ENCODE results near the gene APIP.
"Not testable (repeated sequence)": the region's sequence is repeated elsewhere in the genome, so short reads cannot be mapped to it uniquely, and the experiment has no call there.

The APIP gene

GRCh38 chr11:34913556-34913955 is 2.6 kb downstream of the APIP start:
- not testable (repeated sequence) for H3K14ac ChIP-seq (ENCODE audit: low read length); H4K91ac ChIP-seq (ENCODE audit: low read depth, low read length); H3K36me3 ChIP-seq (ENCODE audit: control insufficient read depth in 1 of 2, insufficient read depth in 2 of 2, low read length in 2 of 2); H3K9me3 ChIP-seq (ENCODE audit: insufficient read depth, low read depth, low read length); H3K4ac ChIP-seq (ENCODE audit: low read depth, low read length); DNase-seq; H3K9ac ChIP-seq (ENCODE audit: low read length); H3K27me3 ChIP-seq (ENCODE audit: insufficient read depth, low read length); H3K23ac ChIP-seq (ENCODE audit: low read length); H2BK5ac ChIP-seq (ENCODE audit: low read depth, low read length, poor library complexity); H3K4me3 ChIP-seq (ENCODE audit: low read depth, low read length); H3K18ac ChIP-seq (ENCODE audit: low read length); H4K8ac ChIP-seq (ENCODE audit: low read depth, low read length); H2BK12ac ChIP-seq (ENCODE audit: low read length); H3K4me2 ChIP-seq (ENCODE audit: low read length); H4K12ac ChIP-seq (ENCODE audit: low read depth, low read length); H2BK120ac ChIP-seq (ENCODE audit: insufficient read depth, low read length, poor library complexity); H2AFZ ChIP-seq (ENCODE audit: insufficient read depth, low read length, poor library complexity); H3K4me1 ChIP-seq (ENCODE audit: control insufficient read depth in 1 of 2, insufficient read depth in 2 of 2, low read length in 2 of 2); H2AK5ac ChIP-seq (ENCODE audit: low read length); H3K79me2 ChIP-seq (ENCODE audit: control insufficient read depth, insufficient read depth, low read length, poor library complexity); H3K27ac ChIP-seq (ENCODE audit: low read depth, low read length)
- peaks cover 12% of the 10 kb centered on the region for H3K79me1 ChIP-seq (ENCODE audit: low read length)
- WGBS (ENCODE audit: extremely low coverage, insufficient coverage, insufficient read length) = no CpG with 5 or more reads among the region's 10 CpGs

GRCh38 chr11:34911676-34912075 is 4.5 kb downstream of the APIP start:
- no peak overlapping the region for H2BK120ac ChIP-seq (ENCODE audit: insufficient read depth, low read length, poor library complexity)
- peaks cover 0 to 3% of the 10 kb centered on the region in 2 experiments for H3K36me3 ChIP-seq (ENCODE audit: control insufficient read depth in 1 of 2, insufficient read depth in 2 of 2, low read length in 2 of 2)
- no peak overlapping the region for H3K14ac ChIP-seq (ENCODE audit: low read length)

GRCh38 chr11:34910817-34911216 is 5.4 kb downstream of the APIP start:
- DNase-seq = no peak
- no peak overlapping the region for H3K9ac ChIP-seq (ENCODE audit: low read length)
- no peak overlapping the region for H3K23ac ChIP-seq (ENCODE audit: low read length)
- no peak overlapping the region for H4K8ac ChIP-seq (ENCODE audit: low read depth, low read length)
- H3K36me3 ChIP-seq (ENCODE audit: control insufficient read depth in 1 of 2, insufficient read depth in 2 of 2, low read length in 2 of 2) = peaks cover 0 to 3% of the 10 kb centered on the region in 2 experiments
- H3K18ac ChIP-seq (ENCODE audit: low read length) = no peak overlapping the region
- no peak overlapping the region for H4K91ac ChIP-seq (ENCODE audit: low read depth, low read length)
- peaks cover 0 to 2% of the 10 kb centered on the region in 2 experiments for H3K4me1 ChIP-seq (ENCODE audit: control insufficient read depth in 1 of 2, insufficient read depth in 2 of 2, low read length in 2 of 2)
- no CpG with 5 or more reads among the region's 1 CpG for WGBS (ENCODE audit: extremely low coverage, insufficient coverage, insufficient read length)
- no peak overlapping the region for H2BK12ac ChIP-seq (ENCODE audit: low read length)
- H3K4me3 ChIP-seq (ENCODE audit: low read depth, low read length) = no peak overlapping the region
- H3K4ac ChIP-seq (ENCODE audit: low read depth, low read length) = no peak overlapping the region
- no peak overlapping the region for H2BK120ac ChIP-seq (ENCODE audit: insufficient read depth, low read length, poor library complexity)
- no peak overlapping the region for H2AK5ac ChIP-seq (ENCODE audit: low read length)
- H3K79me1 ChIP-seq (ENCODE audit: low read length) = peaks cover 4% of the 10 kb centered on the region
- no peak overlapping the region for H3K14ac ChIP-seq (ENCODE audit: low read length)
- H3K9me3 ChIP-seq (ENCODE audit: insufficient read depth, low read depth, low read length) = no peaks in the 10 kb centered on the region
- H3K27me3 ChIP-seq (ENCODE audit: insufficient read depth, low read length) = no peaks in the 10 kb centered on the region
- H3K79me2 ChIP-seq (ENCODE audit: control insufficient read depth, insufficient read depth, low read length, poor library complexity) = peaks cover 3% of the 10 kb centered on the region
- H2BK5ac ChIP-seq (ENCODE audit: low read depth, low read length, poor library complexity) = no peak overlapping the region
- no peak overlapping the region for H2AFZ ChIP-seq (ENCODE audit: insufficient read depth, low read length, poor library complexity)
- H3K27ac ChIP-seq (ENCODE audit: low read depth, low read length) = no peak overlapping the region
- H3K4me2 ChIP-seq (ENCODE audit: low read length) = no peak overlapping the region
- no peak overlapping the region for H4K12ac ChIP-seq (ENCODE audit: low read depth, low read length)

More at GRCh38 chr11:34911676-34912075, 4.5 kb downstream of the APIP start:
- no peak overlapping the region for H3K4ac ChIP-seq (ENCODE audit: low read depth, low read length)
- H3K27ac ChIP-seq (ENCODE audit: low read depth, low read length) = no peak overlapping the region
- no CpG with 5 or more reads among the region's 2 CpGs for WGBS (ENCODE audit: extremely low coverage, insufficient coverage, insufficient read length)
- no peaks in the 10 kb centered on the region for H3K9me3 ChIP-seq (ENCODE audit: insufficient read depth, low read depth, low read length)
- no peak overlapping the region for H3K4me2 ChIP-seq (ENCODE audit: low read length)
- no peak overlapping the region for H4K12ac ChIP-seq (ENCODE audit: low read depth, low read length)
- peaks cover 10% of the 10 kb centered on the region for H3K79me1 ChIP-seq (ENCODE audit: low read length)
- DNase-seq = no peak
- peaks cover 0 to 2% of the 10 kb centered on the region in 2 experiments for H3K4me1 ChIP-seq (ENCODE audit: control insufficient read depth in 1 of 2, insufficient read depth in 2 of 2, low read length in 2 of 2)
- H4K91ac ChIP-seq (ENCODE audit: low read depth, low read length) = no peak overlapping the region
- no peak overlapping the region for H3K4me3 ChIP-seq (ENCODE audit: low read depth, low read length)
- no peaks in the 10 kb centered on the region for H3K27me3 ChIP-seq (ENCODE audit: insufficient read depth, low read length)
- no peak overlapping the region for H2AFZ ChIP-seq (ENCODE audit: insufficient read depth, low read length, poor library complexity)
- H2BK12ac ChIP-seq (ENCODE audit: low read length) = no peak overlapping the region
- no peak overlapping the region for H3K9ac ChIP-seq (ENCODE audit: low read length)
- H2BK5ac ChIP-seq (ENCODE audit: low read depth, low read length, poor library complexity) = no peak overlapping the region
- H3K23ac ChIP-seq (ENCODE audit: low read length) = no peak overlapping the region
- H4K8ac ChIP-seq (ENCODE audit: low read depth, low read length) = no peak overlapping the region
- peaks cover 5% of the 10 kb centered on the region for H3K79me2 ChIP-seq (ENCODE audit: control insufficient read depth, insufficient read depth, low read length, poor library complexity)
- no peak overlapping the region for H2AK5ac ChIP-seq (ENCODE audit: low read length)
- H3K18ac ChIP-seq (ENCODE audit: low read length) = no peak overlapping the region

- Histone ChIP-seq H3K79me2 (ENCODE audit: control insufficient read depth, insufficient read depth, low read length, poor library complexity) (no peaks in the 10 kb centered on the region), H4K12ac (ENCODE audit: low read depth, low read length) (no peak overlapping the region), H3K4me3 (ENCODE audit: low read depth, low read length) (no peak overlapping the region), H4K8ac (ENCODE audit: low read depth, low read length) (no peak overlapping the region), H2BK5ac (ENCODE audit: low read depth, low read length, poor library complexity) (no peak overlapping the region), H2BK120ac (ENCODE audit: insufficient read depth, low read length, poor library complexity) (no peak overlapping the region), H3K27me3 (ENCODE audit: insufficient read depth, low read length) (no peaks in the 10 kb centered on the region), H3K18ac (ENCODE audit: low read length) (no peak overlapping the region), H2AK5ac (ENCODE audit: low read length) (no peak overlapping the region), H3K4me2 (ENCODE audit: low read length) (no peak overlapping the region), H3K14ac (ENCODE audit: low read length) (no peak overlapping the region), H4K91ac (ENCODE audit: low read depth, low read length) (no peak overlapping the region), H2AFZ (ENCODE audit: insufficient read depth, low read length, poor library complexity) (no peak overlapping the region), H2BK12ac (ENCODE audit: low read length) (no peak overlapping the region), H3K27ac (ENCODE audit: low read depth, low read length) (no peak overlapping the region), H3K79me1 (ENCODE audit: low read length) (no peaks in the 10 kb centered on the region), H3K4ac (ENCODE audit: low read depth, low read length) (no peak overlapping the region), H3K4me1 (ENCODE audit: control insufficient read depth in 1 of 2, insufficient read depth in 2 of 2, low read length in 2 of 2) (peaks cover 0 to under 1% of the 10 kb centered on the region in 2 experiments), H3K9ac (ENCODE audit: low read length) (no peak overlapping the region), H3K36me3 (ENCODE audit: control insufficient read depth in 1 of 2, insufficient read depth in 2 of 2, low read length in 2 of 2) (peaks cover 0 to 3% of the 10 kb centered on the region in 2 experiments), H3K23ac (ENCODE audit: low read length) (no peak overlapping the region), H3K9me3 (ENCODE audit: insufficient read depth, low read depth, low read length) (no peaks in the 10 kb centered on the region)
- no peak for DNase-seq
- no CpG with 5 or more reads among the region's 4 CpGs for WGBS (ENCODE audit: extremely low coverage, insufficient coverage, insufficient read length)
Observed at GRCh38 chr11:34909955-34910354, 6.2 kb downstream of the APIP start.
